Urinary bladder (tissue), 4 donors: Measurements from ENCODE around the gene NLGN1. TPM values are rescaled to one million over a fixed set of nuclear protein-coding genes. Genes with fewer than 3 reads are reported as not detected.

Experiments
- DNase-seq: peaks from one replicate; pipeline ENCODE4 v3.0.0-alpha.2; 2015; ENCODE audit errors: extremely low spot score
- H3K27ac ChIP-seq: one replicate; pipeline ENCODE4 v1.5.1; 2013; ENCODE audit warnings: low read depth, mild to moderate bottlenecking, moderate library complexity
- H3K36me3 ChIP-seq: one replicate; pipeline ENCODE4 v1.6.1; 2013; ENCODE audit warnings: mild to moderate bottlenecking, moderate library complexity; ENCODE audit not compliant: insufficient read depth
- H3K4me1 ChIP-seq: one replicate; pipeline ENCODE4 v1.6.1; 2013; ENCODE audit warnings: mild to moderate bottlenecking, moderate library complexity; ENCODE audit not compliant: insufficient read depth
- H3K4me3 ChIP-seq: one replicate; pipeline ENCODE4 v1.5.1; 2013; ENCODE audit warnings: low read depth, low read length
- WGBS: extraction: QIAGEN DNeasy Blood & Tissue Kit; methylation state at CpG from one replicate; pipeline ENCODE4 v1.1.7; 2013; 5-methylcytosine and 5-hydroxymethylcytosine counted together
- polyA plus RNA-seq: library from polyadenylated mRNA; stranded (reverse); fragments of 200-250 nt; gene quantifications from one replicate; pipeline ENCODE4 v1.2.3, GENCODE V29; 2013
- total RNA-seq: library from RNA; depleted of rRNA; stranded (reverse); fragments of >200 nt; gene quantifications from one replicate; pipeline ENCODE4 v1.2.3, GENCODE V29; 2014
- donor health status: healthy with polysubstance abuse.
- donor health status: healthy.

NLGN1 gene
- total and polyA plus RNA-seq, 2 donors = 8.4 to 51.8 TPM

- WGBS = 90% methylated on average over 2 of the region's 2 CpGs
- no peak for DNase-seq
- no peak overlapping the region for H3K27ac ChIP-seq
- no peak overlapping the region for H3K4me3 ChIP-seq
- H3K4me1 ChIP-seq = no peaks in the 10 kb centered on the region
- no peaks in the 10 kb centered on the region for H3K36me3 ChIP-seq
Measured at GRCh38 chr3:173737167-173737808, 339.7 kb downstream of the NLGN1 start.

- H3K27ac ChIP-seq = no peak overlapping the region
- DNase-seq = no peak
- no peak overlapping the region for H3K4me3 ChIP-seq
- H3K4me1 ChIP-seq = no peaks in the 10 kb centered on the region
- WGBS = 90% methylated on average over 2 of the region's 2 CpGs
- no peaks in the 10 kb centered on the region for H3K36me3 ChIP-seq
Measured at GRCh38 chr3:173739726-173740125, 342.2 kb downstream of the NLGN1 start.

- DNase-seq = no peak
- Histone ChIP-seq H3K4me1 (no peaks in the 10 kb centered on the region), H3K36me3 (no peaks in the 10 kb centered on the region), H3K27ac (no peak overlapping the region), H3K4me3 (no peak overlapping the region)
- 58% methylated on average over 1 of the region's 1 CpG for WGBS
Measured at GRCh38 chr3:173742491-173742890, 344.9 kb downstream of the NLGN1 start.

GRCh38 chr3:173743111-173743510 is 345.6 kb downstream of the NLGN1 start:
- DNase-seq = no peak
- H3K27ac ChIP-seq = no peak overlapping the region
- no peak overlapping the region for H3K4me3 ChIP-seq
- no peaks in the 10 kb centered on the region for H3K36me3 ChIP-seq
- H3K4me1 ChIP-seq = no peaks in the 10 kb centered on the region
- 68% methylated on average over 3 of the region's 3 CpGs for WGBS

GRCh38 chr3:173743516-173743915 is 346.0 kb downstream of the NLGN1 start:
- no peak for DNase-seq
- no peak overlapping the region for H3K27ac ChIP-seq
- no peak overlapping the region for H3K4me3 ChIP-seq
- no peaks in the 10 kb centered on the region for H3K4me1 ChIP-seq
- 77% methylated on average over 1 of the region's 1 CpG for WGBS
- H3K36me3 ChIP-seq = no peaks in the 10 kb centered on the region

- no peak for DNase-seq
- Histone ChIP-seq H3K4me1 (no peaks in the 10 kb centered on the region), H3K36me3 (no peaks in the 10 kb centered on the region), H3K4me3 (no peak overlapping the region), H3K27ac (no peak overlapping the region)
- 86% methylated on average over 3 of the region's 3 CpGs for WGBS
Measured at GRCh38 chr3:173744479-173744878, 346.9 kb downstream of the NLGN1 start.

- H3K27ac ChIP-seq = no peak overlapping the region
- H3K4me3 ChIP-seq = no peak overlapping the region
- no peaks in the 10 kb centered on the region for H3K4me1 ChIP-seq
- WGBS = 88% methylated on average over 4 of the region's 4 CpGs
- no peak for DNase-seq
- no peaks in the 10 kb centered on the region for H3K36me3 ChIP-seq
Measured at GRCh38 chr3:173744895-173745294, 347.4 kb downstream of the NLGN1 start.

- WGBS = 83% methylated on average over 4 of the region's 4 CpGs
- H3K4me3 ChIP-seq = no peak overlapping the region
- H3K36me3 ChIP-seq = no peaks in the 10 kb centered on the region
- H3K27ac ChIP-seq = no peak overlapping the region
- no peaks in the 10 kb centered on the region for H3K4me1 ChIP-seq
- DNase-seq = no peak
Measured at GRCh38 chr3:173745952-173746682, 348.6 kb downstream of the NLGN1 start.

- 95% methylated on average over 3 of the region's 3 CpGs for WGBS
Measured at GRCh38 chr3:173747427-173747826, 349.9 kb downstream of the NLGN1 start.

GRCh38 chr3:173748105-173748504 is 350.6 kb downstream of the NLGN1 start:
- DNase-seq = no peak
- Histone ChIP-seq H3K4me3 (no peak overlapping the region), H3K27ac (no peak overlapping the region), H3K4me1 (no peaks in the 10 kb centered on the region), H3K36me3 (no peaks in the 10 kb centered on the region)
- 88% methylated on average over 1 of the region's 1 CpG for WGBS

More at GRCh38 chr3:173747427-173747826, 349.9 kb downstream of the NLGN1 start:
- Histone ChIP-seq H3K36me3 (no peaks in the 10 kb centered on the region), H3K4me3 (no peak overlapping the region), H3K27ac (no peak overlapping the region), H3K4me1 (no peaks in the 10 kb centered on the region)
- no peak for DNase-seq

GRCh38 chr3:173750095-173750494 is 352.6 kb downstream of the NLGN1 start:
- DNase-seq = no peak
- no peak overlapping the region for H3K27ac ChIP-seq
- no peaks in the 10 kb centered on the region for H3K4me1 ChIP-seq
- 44% methylated on average over 2 of the region's 2 CpGs for WGBS
- H3K36me3 ChIP-seq = no peaks in the 10 kb centered on the region
- no peak overlapping the region for H3K4me3 ChIP-seq

GRCh38 chr3:173750591-173750990 is 353.0 kb downstream of the NLGN1 start:
- H3K4me1 ChIP-seq = no peaks in the 10 kb centered on the region
- no peak overlapping the region for H3K4me3 ChIP-seq
- DNase-seq = no peak
- WGBS = 94% methylated on average over 1 of the region's 1 CpG
- no peak overlapping the region for H3K27ac ChIP-seq
- no peaks in the 10 kb centered on the region for H3K36me3 ChIP-seq

- no peak overlapping the region for H3K4me3 ChIP-seq
- H3K27ac ChIP-seq = no peak overlapping the region
- no peaks in the 10 kb centered on the region for H3K36me3 ChIP-seq
- H3K4me1 ChIP-seq = no peaks in the 10 kb centered on the region
- no peak for DNase-seq
Measured at GRCh38 chr3:173753593-173753992, 356.0 kb downstream of the NLGN1 start.

- Histone ChIP-seq H3K36me3 (no peaks in the 10 kb centered on the region), H3K4me1 (no peaks in the 10 kb centered on the region), H3K4me3 (no peak overlapping the region), H3K27ac (no peak overlapping the region)
- no peak for DNase-seq
Measured at GRCh38 chr3:173755161-173755560, 357.6 kb downstream of the NLGN1 start.
